Measurements from ENCODE around the gene BCL2L15.

GRCh38 chr1:113856401-113856790 lies 31.0 kb downstream of the BCL2L15 start:
- TF ChIP-seq CTCF (conservative IDR thresholded peaks at IDR 0.05; ENCODE audit: low read depth, low read length) (no peak), EZH2 (IDR thresholded peaks at IDR 0.05; ENCODE audit: borderline replicate concordance, low read depth, low read length, poor library complexity, severe bottlenecking) (no peak)

Measured in A673 (cell line).